B cell (primary cell): ENCODE data around the gene TAPBP. TPM values are rescaled to one million over a fixed set of nuclear protein-coding genes. Genes with fewer than 3 reads are reported as not detected.
A peak's percentile ranks its signal among the peaks of the same experiment; 100 is the strongest.

Experiments used
- ATAC-seq: fragments of 200-7000 bp; cut with Tn5 transposase; one replicate; pipeline ENCODE4 v1.10.0; 2021; ENCODE audit warnings: low read depth, mild to moderate bottlenecking, moderate number of reproducible peaks, moderate library complexity
- CTCF ChIA-PET: fragments of 350-600 bp; sonication (Branson Sonifier 250); formaldehyde crosslinking; loops from one replicate; lab custom pipeline; 2021; ENCODE audit warnings: antibody characterized with exemption, inconsistent platforms; lab: Charles Lee
- POLR2A ChIA-PET: fragments of 350-600 bp; sonication (Branson Sonifier 250); formaldehyde crosslinking; loops from one replicate; lab custom pipeline; 2021; ENCODE audit warnings: antibody characterized with exemption; lab: Charles Lee
- DNase-seq: peaks from one replicate; pipeline ENCODE4 v3.0.0; 2013
- H2AFZ ChIP-seq: 2 replicates; pipeline ENCODE4 v1.6.1; 2012; ENCODE audit warnings: mild to moderate bottlenecking, low read depth, low read length; ENCODE audit not compliant: insufficient read depth, poor library complexity, severe bottlenecking
- H3K27ac ChIP-seq, 2 donors: 1 replicate in 1 of 2; 2 replicates in 1 of 2; pipeline ENCODE4 v1.5.1; 2012 to 2013; ENCODE audit warnings: low read length in 2 of 2, mild to moderate bottlenecking in 2 of 2, moderate library complexity in 1 of 2
- H3K27me3 ChIP-seq, 4 experiments: fragments of 200-600 bp in 1 of 4; sonication (generic) in 1 of 4; replicated peaks in 1 of 4; 1 replicate in 2 of 4; 2 replicates in 2 of 4; pipeline versions ENCODE4 v1.6.1 to v1.7.0; 2013 to 2016; ENCODE audit warnings: low read length in 3 of 4, mild to moderate bottlenecking in 2 of 4, mixed read lengths in 1 of 4, moderate library complexity in 1 of 4; ENCODE audit not compliant: insufficient read depth in 4 of 4, control insufficient read depth in 3 of 4; ENCODE audit errors: control extremely low read depth in 1 of 4
- H3K36me3 ChIP-seq, 2 experiments: replicated peaks in 1 of 2; 1 replicate in 1 of 2; 2 replicates in 1 of 2; pipeline versions ENCODE4 v1.6.1 to v1.7.1; 2013; ENCODE audit warnings: low read length in 1 of 2; ENCODE audit not compliant: insufficient read depth in 2 of 2, control insufficient read depth in 1 of 2; ENCODE audit errors: control extremely low read depth in 1 of 2, extremely low read depth in 1 of 2
- H3K4me1 ChIP-seq, 2 donors: fragments of 200-600 bp in 1 of 2; sonication (generic) in 1 of 2; 1 replicate in 1 of 2; 2 replicates in 1 of 2; pipeline versions ENCODE4 v1.5.1 to v1.6.1; 2013 to 2017; ENCODE audit warnings: low read length in 2 of 2; ENCODE audit not compliant: control insufficient read depth in 2 of 2, insufficient read depth in 2 of 2
- H3K4me2 ChIP-seq: replicated peaks from 2 replicates; pipeline ENCODE3; 2012; ENCODE audit warnings: mild to moderate bottlenecking, low read depth, low read length; ENCODE audit not compliant: poor library complexity, severe bottlenecking
- H3K4me3 ChIP-seq, 5 experiments: fragments of 200-600 bp in 1 of 5; sonication (generic) in 1 of 5; 1 replicate in 3 of 5; 2 replicates in 2 of 5; pipeline versions ENCODE4 v1.5.1 to v1.7.0; 2011 to 2016; ENCODE audit warnings: low read length in 4 of 5, mild to moderate bottlenecking in 4 of 5, low read depth in 2 of 5, control low read depth in 1 of 5, moderate library complexity in 1 of 5; ENCODE audit not compliant: insufficient read depth in 1 of 5; ENCODE audit errors: control extremely low read depth in 1 of 5, extremely low read depth in 1 of 5
- H3K79me2 ChIP-seq: fragments of 200-600 bp; sonication (generic); one replicate; pipeline ENCODE4 v1.6.0; 2016; ENCODE audit warnings: low read length; ENCODE audit not compliant: control insufficient read depth, insufficient read depth
- H3K9ac ChIP-seq: fragments of 200-600 bp; sonication (generic); 2 replicates; pipeline ENCODE4 v1.6.1; 2017; ENCODE audit warnings: mild to moderate bottlenecking, low read length, moderate library complexity
- H3K9me3 ChIP-seq, 3 donors: one replicate each; pipeline versions ENCODE4 v1.6.1 to v1.7.1; 2013; ENCODE audit warnings: low read length in 2 of 3; ENCODE audit not compliant: control insufficient read depth in 2 of 3, insufficient read depth in 1 of 3; ENCODE audit errors: control extremely low read depth in 1 of 3
- H4K20me1 ChIP-seq: 2 replicates; pipeline ENCODE4 v1.6.0; 2012; ENCODE audit warnings: mild to moderate bottlenecking, low read length; ENCODE audit not compliant: insufficient read depth, control insufficient read depth, poor library complexity, severe bottlenecking
- H3K27ac Mint-ChIP-seq: one replicate; pipeline ENCODE4 v1.8.0; 2021; ENCODE audit warnings: mixed read lengths
- H3K27me3 Mint-ChIP-seq: one replicate; pipeline ENCODE4 v1.8.0; 2021; ENCODE audit warnings: mixed read lengths
- H3K4me1 Mint-ChIP-seq: one replicate; pipeline ENCODE4 v1.8.0; 2021; ENCODE audit warnings: mixed read lengths
- H3K4me3 Mint-ChIP-seq: one replicate; pipeline ENCODE4 v1.8.0; 2021; ENCODE audit warnings: mixed read lengths
- H3K9me3 Mint-ChIP-seq: one replicate; pipeline ENCODE4 v1.8.0; 2022; ENCODE audit warnings: mixed read lengths; ENCODE audit not compliant: insufficient read depth
- CTCF ChIP-seq: fragments of 200-600 bp; IDR thresholded peaks from one replicate; pipeline ENCODE4 v1.8.0; 2022; ENCODE audit warnings: antibody characterized with exemption, mild to moderate bottlenecking
- EZH2 ChIP-seq: IDR thresholded peaks from 2 replicates; pipeline ENCODE4 v1.6.1; 2012; ENCODE audit warnings: borderline replicate concordance, low read depth, mild to moderate bottlenecking, moderate library complexity, low read length; ENCODE audit not compliant: insufficient read depth, poor library complexity, severe bottlenecking
- WGBS: methylation state at CpG from one replicate; pipeline ENCODE4 v1.1.5; 2013; ENCODE audit warnings: missing lambda C conversion rate; ENCODE audit not compliant: insufficient coverage; 5-methylcytosine and 5-hydroxymethylcytosine counted together
- intact Hi-C: fragments of 100-400 bp; cut with micrococcal nuclease; formaldehyde crosslinking; loops from one replicate; pipeline ENCODE4 v1.10.0; 2022
- polyA plus RNA-seq: library from polyadenylated mRNA; depleted of rRNA; stranded (reverse); fragments of >200 nt; gene quantifications from 2 replicates; pipeline ENCODE4 v1.2.3, GENCODE V29; 2012
- total RNA-seq, 2 donors: library from RNA; stranded (reverse); fragments of 120-200 nt in 1 of 2; gene quantifications; 1 replicate in 1 of 2; 2 replicates in 1 of 2; pipeline versions ENCODE4 v1.2.3 to v1.2.4, GENCODE V29; 2013 to 2022

Gene TAPBP
- total and polyA plus RNA-seq, 2 donors (not counting 1 experiment from before 2014, with no cell fraction given) = 302 to 310 TPM

GRCh38 chr6:33292996-33293682 lies 20.7 kb downstream of the TAPBP start:
- no peaks in the 10 kb centered on the region for H3K27me3 ChIP-seq
- H3K4me2 ChIP-seq = no peak overlapping the region
- H3K36me3 ChIP-seq = peaks cover 0 to 60% of the 10 kb centered on the region in 2 experiments
- H3K27ac ChIP-seq = no peak overlapping the region
- ATAC-seq (no peak), DNase-seq (no peak)
- peaks cover 22 to 32% of the 10 kb centered on the region in 2 donors for H3K4me1 ChIP-seq
- H4K20me1 ChIP-seq = peaks cover 20% of the 10 kb centered on the region
- ChIA-PET CTCF (interaction anchor here (1.4 kb wide), 1 partner anchor 15 kb away, joined by 3 read pairs; no protein-coding TSS in a partner anchor), POLR2A (interaction anchor here (0.5 to 1.2 kb wide), 2 partner anchors 19 to 95 kb away, joined by 3 to 6 read pairs; no protein-coding TSS in a partner anchor)
- TF ChIP-seq EZH2 (no peak), CTCF (no peak)
- no peak overlapping the region for H3K9ac ChIP-seq
- Mint-ChIP-seq H3K27ac (peak overlapping the region; percentile 27), H3K4me1 (peaks cover 44% of the 10 kb centered on the region), H3K9me3 (no peaks in the 10 kb centered on the region), H3K4me3 (no peak overlapping the region), H3K27me3 (no peaks in the 10 kb centered on the region)
- intact Hi-C loops = no loop called here
- H3K9me3 ChIP-seq = no peaks in the 10 kb centered on the region
- WGBS = 95% methylated on average over 10 of the region's 16 CpGs
- H2AFZ ChIP-seq = no peak overlapping the region
- H3K4me3 ChIP-seq = no peak overlapping the region
- H3K79me2 ChIP-seq = peaks cover 32% of the 10 kb centered on the region

- peak overlapping the region in 1 of 2 donors; percentile 68 for H3K27ac ChIP-seq
- H3K4me1 ChIP-seq = peaks cover 19 to 25% of the 10 kb centered on the region in 2 donors
- ATAC-seq (no peak), DNase-seq (no peak)
- H3K9me3 ChIP-seq = no peaks in the 10 kb centered on the region
- H3K4me1 Mint-ChIP-seq = peaks cover 38% of the 10 kb centered on the region
- TF ChIP-seq EZH2 (no peak), CTCF (no peak)
- H3K36me3 ChIP-seq = peaks cover 0 to 62% of the 10 kb centered on the region in 2 experiments
- no peaks in the 10 kb centered on the region for H3K9me3 Mint-ChIP-seq
- H2AFZ ChIP-seq = no peak overlapping the region
- H3K27me3 ChIP-seq = no peaks in the 10 kb centered on the region
- H4K20me1 ChIP-seq = peaks cover 5% of the 10 kb centered on the region
- H3K27me3 Mint-ChIP-seq = no peaks in the 10 kb centered on the region
- H3K9ac ChIP-seq = no peak overlapping the region
- H3K4me3 Mint-ChIP-seq = peak overlapping the region; percentile 93
- ChIA-PET POLR2A (interaction anchor here (1.6 to 3.4 kb wide), 5 partner anchors 9 to 19 kb away, joined by 5 to 39 read pairs (median 22); partner anchors contain the start of genes B3GALT4, RGL2, RPS18 and VPS52), CTCF (interaction anchor here (0.7 to 2.5 kb wide), 3 partner anchors 13 to 142 kb away, joined by 3 to 15 read pairs (median 3); partner anchors contain the start of genes B3GALT4, RPS18 and VPS52)
- 78% methylated on average over 6 of the region's 7 CpGs for WGBS
- intact Hi-C loops = no loop called here
- peak overlapping the region; percentile 77 for H3K4me2 ChIP-seq
- H3K27ac Mint-ChIP-seq = peak overlapping the region; percentile 86
- H3K79me2 ChIP-seq = peaks cover 41% of the 10 kb centered on the region
- H3K4me3 ChIP-seq = peak overlapping the region in 1 of 5 experiments; percentile 99
Observed at GRCh38 chr6:33290459-33290858, 23.4 kb downstream of the TAPBP start.
